ENCODE measurements around the gene HOXD8.

DNA sequence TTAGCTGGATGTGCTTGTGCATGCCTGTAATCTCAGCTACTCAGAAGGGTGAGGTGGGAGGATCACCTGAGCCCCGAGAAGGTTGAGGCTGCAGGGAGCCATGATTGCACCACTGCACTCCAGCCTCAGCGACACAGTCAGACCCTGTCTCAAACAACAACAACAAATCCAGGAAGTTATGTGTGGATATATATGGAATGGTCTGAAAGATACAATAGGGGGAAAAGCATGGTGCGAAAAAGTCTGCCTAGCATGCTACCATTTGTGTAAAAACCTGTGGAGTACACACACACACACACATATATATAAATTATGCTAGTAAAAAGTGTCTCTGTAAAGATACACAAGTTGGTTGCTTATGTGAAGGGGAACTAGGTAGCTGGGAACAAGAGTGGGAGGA lies 52.0 kb downstream of the HOXD8 start:
- TF ChIP-seq REST (IDR thresholded peaks at IDR 0.05; ENCODE audit: insufficient read depth in 1 of 2, low read depth in 2 of 2, low read length in 2 of 2) = no peak
- TF ChIP-seq POLR2AphosphoS5 (IDR thresholded peaks at IDR 0.05; ENCODE audit: low read depth, low read length) = no peak
- TF ChIP-seq TAF1 (IDR thresholded peaks at IDR 0.05; ENCODE audit: borderline replicate concordance, insufficient read depth, low read length) = no peak
